ENCODE data around the gene LRRC43.

- TF ChIP-seq CTCF (IDR thresholded peaks at IDR 0.05), result no peak
- TF ChIP-seq EP300 (IDR thresholded peaks at IDR 0.05; ENCODE audit: low read depth), result no peak
- TF ChIP-seq POLR2A (IDR thresholded peaks at IDR 0.05), result no peak
Observed at GRCh38 chr12:122144885-122145284, 38.0 kb upstream of the LRRC43 start.
